T-helper 2 cell (primary cell): ENCODE results near the gene OR2C1.
A peak's percentile ranks its signal among the peaks of the same experiment; 100 is the strongest.

ENCODE experiments used
- DNase-seq, 5 experiments: peaks; one replicate each; pipeline versions ENCODE4 v3.0.0 to v3.0.0-alpha.2; 2012 to 2022

Gene OR2C1

DNA sequence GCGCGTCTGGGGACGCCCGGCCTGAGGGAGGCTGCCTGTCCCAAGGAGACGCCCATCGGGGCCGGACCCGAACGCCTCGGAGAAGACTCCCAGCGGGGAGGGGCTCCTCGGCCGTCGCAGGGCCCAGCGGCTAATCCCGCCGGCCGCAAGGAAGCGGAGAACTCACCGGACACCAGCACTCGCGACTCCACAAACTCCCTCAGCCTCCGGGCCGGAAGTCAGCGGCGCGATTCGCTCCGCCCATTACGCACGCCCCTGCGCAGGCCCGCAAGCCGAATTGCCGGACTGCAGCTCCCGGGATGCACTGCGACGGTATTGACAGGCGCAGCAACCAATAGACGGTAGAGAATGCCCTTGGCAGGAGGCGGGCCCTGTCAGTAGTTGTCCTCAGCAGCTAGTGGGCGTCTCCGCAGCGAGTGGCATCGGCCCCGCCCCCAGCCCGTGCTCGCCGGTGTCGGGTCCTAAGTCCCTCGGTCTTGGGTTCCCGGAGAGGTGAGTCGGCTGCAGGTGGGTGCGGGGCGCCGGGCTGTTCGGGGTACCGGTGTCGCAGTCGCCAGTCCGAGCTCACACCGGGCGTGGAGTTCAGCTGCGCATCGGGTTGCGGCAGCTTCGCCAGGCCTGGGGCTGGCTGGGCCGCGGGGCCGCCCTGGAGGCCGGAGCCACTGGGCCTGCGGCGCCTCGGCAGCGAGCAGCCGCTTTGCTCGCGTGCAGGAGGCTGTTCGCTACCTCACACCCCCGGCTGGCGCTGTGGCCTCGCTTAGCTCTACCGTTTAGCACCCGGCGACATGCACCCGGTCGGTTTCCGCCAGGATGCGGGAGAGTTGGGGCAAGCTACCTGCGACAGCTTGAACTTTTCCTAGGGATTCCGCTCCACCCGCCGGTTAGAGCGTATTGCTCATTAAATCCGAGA, 45.3 kb downstream of the OR2C1 start, which contains the start of the genes ZNF174 and ZSCAN32:
TSS of gene ZNF174 (plus strand) at position 437 of the 910 bp plus-strand sequence. CDS start 790 bp downstream, outside the sequence.
TSS of gene ZSCAN32 (minus strand) at position 226 of the 910 bp plus-strand sequence. CDS start 3,447 bp downstream, outside the sequence.
- peak; percentile 93 to 100 (median 97) for DNase-seq

DNA sequence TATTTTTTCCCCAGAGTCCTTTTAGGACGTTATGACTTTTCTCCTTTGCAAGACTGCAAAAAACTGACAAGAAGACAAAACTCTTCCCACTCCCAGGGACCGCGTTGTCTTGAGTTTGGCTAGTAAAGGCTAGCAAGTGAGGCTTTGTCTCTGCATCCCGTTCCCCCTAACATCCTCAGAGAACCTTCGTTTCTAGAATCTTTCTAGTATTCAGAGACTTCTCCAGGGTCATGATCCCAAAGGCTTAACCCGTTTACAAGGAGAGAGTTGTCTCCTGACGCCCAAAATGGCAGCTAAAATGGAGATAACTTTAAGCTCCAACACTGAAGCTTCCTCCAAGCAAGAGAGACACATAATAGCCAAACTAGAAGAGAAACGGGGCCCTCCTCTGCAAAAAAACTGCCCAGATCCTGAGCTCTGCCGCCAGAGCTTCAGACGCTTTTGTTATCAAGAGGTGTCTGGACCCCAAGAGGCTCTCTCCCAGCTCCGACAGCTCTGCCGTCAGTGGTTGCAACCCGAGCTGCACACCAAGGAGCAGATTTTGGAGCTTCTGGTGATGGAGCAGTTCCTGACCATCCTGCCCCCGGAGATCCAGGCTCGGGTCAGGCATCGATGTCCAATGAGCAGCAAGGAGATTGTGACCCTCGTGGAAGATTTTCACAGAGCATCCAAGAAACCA, 46.2 kb downstream of the OR2C1 start:
- peak in 1 of 5 experiments; percentile 28 for DNase-seq
